Esophagus (tissue), 2 donors: ENCODE results near the gene GAS6. TPM values are rescaled to one million over a fixed set of nuclear protein-coding genes. Genes with fewer than 3 reads are reported as not detected.
"Not testable (repeated sequence)": the region's sequence is repeated elsewhere in the genome, so short reads cannot be mapped to it uniquely, and the experiment has no call there.

Source experiments
- H3K27ac ChIP-seq, 2 donors: one replicate each; pipeline ENCODE4 v1.5.1; 2013; ENCODE audit warnings: low read depth in 2 of 2, mild to moderate bottlenecking in 2 of 2, inconsistent platforms in 1 of 2, low read length in 1 of 2, moderate library complexity in 1 of 2
- H3K27me3 ChIP-seq, 2 donors: one replicate each; pipeline ENCODE4 v1.6.1; 2013; ENCODE audit warnings: low read length in 2 of 2, control low read depth in 1 of 2, mild to moderate bottlenecking in 1 of 2; ENCODE audit not compliant: insufficient read depth in 2 of 2, control insufficient read depth in 1 of 2
- H3K36me3 ChIP-seq, 2 donors: one replicate each; pipeline ENCODE4 v1.6.1; 2013; ENCODE audit warnings: low read length in 1 of 2; ENCODE audit not compliant: control insufficient read depth in 2 of 2, insufficient read depth in 2 of 2
- H3K4me1 ChIP-seq, 2 donors: one replicate each; pipeline ENCODE4 v1.6.1; 2013; ENCODE audit warnings: low read length in 1 of 2; ENCODE audit not compliant: control insufficient read depth in 2 of 2, insufficient read depth in 2 of 2
- H3K4me3 ChIP-seq, 2 donors: one replicate each; pipeline ENCODE4 v1.5.1; 2013; ENCODE audit warnings: low read length in 2 of 2, mild to moderate bottlenecking in 2 of 2, low read depth in 1 of 2, moderate library complexity in 1 of 2
- H3K9me3 ChIP-seq, 2 donors: one replicate each; pipeline ENCODE4 v1.6.1; 2013; ENCODE audit warnings: mild to moderate bottlenecking in 2 of 2, low read depth in 1 of 2, low read length in 1 of 2, moderate library complexity in 1 of 2; ENCODE audit not compliant: control insufficient read depth in 2 of 2, insufficient read depth in 1 of 2
- WGBS, 2 donors: extraction: QIAGEN DNeasy Blood & Tissue Kit; methylation state at CpG; one replicate each; pipeline ENCODE4 v1.1.7; 2013; 5-methylcytosine and 5-hydroxymethylcytosine counted together
- polyA plus RNA-seq, 2 donors: library from polyadenylated mRNA; stranded (reverse); fragments of 200-250 nt; gene quantifications; one replicate each; pipeline ENCODE4 v1.2.3, GENCODE V29; 2013
- donor health status: healthy with polysubstance abuse.
- donor health status: Bipolar disorder and iron deficiency.

Gene GAS6
- polyA plus RNA-seq, 2 donors, result 47.3 to 56.5 TPM

DNA sequence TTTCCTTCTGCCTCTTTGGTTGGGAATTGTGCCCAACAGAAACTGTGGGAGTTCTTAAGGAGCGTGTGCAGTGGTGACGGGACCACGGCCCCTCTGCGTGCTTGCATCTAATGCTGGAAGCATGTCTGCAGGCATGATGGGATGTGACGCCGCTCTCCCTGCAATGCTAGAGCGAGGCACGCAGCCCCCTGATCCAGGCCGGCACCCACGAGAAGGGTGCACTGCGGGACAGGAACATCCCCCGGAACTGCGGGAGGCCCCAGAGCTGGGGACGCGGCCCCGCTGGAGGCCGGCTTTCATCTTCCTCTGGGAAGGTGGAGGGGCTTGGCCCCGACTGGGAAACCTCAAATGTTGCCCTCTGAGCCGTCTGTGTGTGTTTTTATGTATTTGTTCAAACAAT lies 72.1 kb downstream of the GAS6 start:
- H3K4me1 ChIP-seq, result no peaks in the 10 kb centered on the region
- H3K4me3 ChIP-seq, result no peak overlapping the region
- 81 to 85% methylated on average over 19 of the region's 19 CpGs for WGBS, 2 donors
- H3K27me3 ChIP-seq, result no peaks in the 10 kb centered on the region
- H3K36me3 ChIP-seq, result peaks cover 0 to 4% of the 10 kb centered on the region in 2 donors
- H3K9me3 ChIP-seq, result no peaks in the 10 kb centered on the region
- no peak overlapping the region for H3K27ac ChIP-seq

GRCh38 chr13:113791226-113791625 lies 72.7 kb downstream of the GAS6 start:
- Histone ChIP-seq H3K9me3 (no peaks in the 10 kb centered on the region), H3K4me1 (no peaks in the 10 kb centered on the region), H3K36me3 (peaks cover 0 to 5% of the 10 kb centered on the region in 2 donors), H3K27ac (no peak overlapping the region), H3K27me3 (no peaks in the 10 kb centered on the region), H3K4me3 (no peak overlapping the region)
- WGBS, 2 donors, result 79 to 84% methylated on average over 17 of the region's 17 CpGs

DNA sequence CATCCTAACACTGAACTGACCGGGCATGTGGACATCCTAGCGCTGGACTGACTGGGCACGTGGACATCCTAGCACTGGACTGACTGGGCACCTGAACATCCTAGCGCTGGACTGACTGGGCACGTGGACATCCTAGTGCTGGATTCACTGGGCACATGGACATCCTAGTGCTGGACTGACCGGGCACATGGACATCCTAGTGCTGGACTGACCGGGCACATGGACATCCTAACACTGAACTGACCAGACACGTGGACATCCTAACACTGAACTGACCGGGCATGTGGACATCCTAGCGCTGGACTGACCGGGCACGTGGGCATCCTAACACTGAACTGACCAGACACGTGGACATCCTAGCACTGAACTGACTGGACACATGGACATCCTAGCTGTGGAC lies 73.9 kb downstream of the GAS6 start:
- not testable (repeated sequence) for H3K9me3 ChIP-seq, H3K4me1 ChIP-seq, H3K36me3 ChIP-seq, H3K27me3 ChIP-seq, H3K27ac ChIP-seq, H3K4me3 ChIP-seq
- 83 to 92% methylated on average over 10 to 13 of the region's 13 CpGs for WGBS, 2 donors

DNA sequence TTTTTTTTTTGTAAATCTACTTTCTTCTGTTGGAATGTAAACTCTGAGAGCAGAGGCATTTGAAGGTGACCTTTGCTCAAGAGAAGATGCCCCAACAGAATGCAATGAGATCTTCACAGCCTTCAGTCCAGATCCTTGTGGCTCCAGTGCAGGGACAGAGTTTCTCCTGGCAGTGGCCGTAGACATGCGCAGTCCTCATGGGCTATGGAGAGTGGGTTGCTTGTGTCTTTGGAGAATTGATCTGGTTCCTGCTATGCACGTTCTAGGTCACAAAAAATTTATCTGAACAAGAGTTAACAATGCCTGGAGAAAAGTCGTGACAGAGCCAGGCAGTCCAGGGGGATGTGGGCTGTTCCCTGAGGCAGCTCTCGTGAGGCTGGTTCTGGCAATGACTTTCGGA lies 74.7 kb downstream of the GAS6 start:
- H3K9me3 ChIP-seq, result no peaks in the 10 kb centered on the region
- WGBS, 2 donors, result 72 to 75% methylated on average over 6 of the region's 6 CpGs
- H3K27me3 ChIP-seq, result no peaks in the 10 kb centered on the region
- H3K4me1 ChIP-seq, result no peaks in the 10 kb centered on the region
- H3K4me3 ChIP-seq, result no peak overlapping the region
- H3K36me3 ChIP-seq, result peaks cover 0 to 8% of the 10 kb centered on the region in 2 donors
- no peak overlapping the region for H3K27ac ChIP-seq

- Histone ChIP-seq H3K36me3 (peaks cover 0 to 5% of the 10 kb centered on the region in 2 donors), H3K27me3 (no peaks in the 10 kb centered on the region), H3K9me3 (no peaks in the 10 kb centered on the region), H3K27ac (no peak overlapping the region), H3K4me3 (no peak overlapping the region), H3K4me1 (no peaks in the 10 kb centered on the region)
- WGBS, 2 donors, result 85 to 88% methylated on average over 30 to 31 of the region's 31 CpGs
These were observed 75.3 kb downstream of the GAS6 start for GRCh38 chr13:113788413-113789135.

DNA sequence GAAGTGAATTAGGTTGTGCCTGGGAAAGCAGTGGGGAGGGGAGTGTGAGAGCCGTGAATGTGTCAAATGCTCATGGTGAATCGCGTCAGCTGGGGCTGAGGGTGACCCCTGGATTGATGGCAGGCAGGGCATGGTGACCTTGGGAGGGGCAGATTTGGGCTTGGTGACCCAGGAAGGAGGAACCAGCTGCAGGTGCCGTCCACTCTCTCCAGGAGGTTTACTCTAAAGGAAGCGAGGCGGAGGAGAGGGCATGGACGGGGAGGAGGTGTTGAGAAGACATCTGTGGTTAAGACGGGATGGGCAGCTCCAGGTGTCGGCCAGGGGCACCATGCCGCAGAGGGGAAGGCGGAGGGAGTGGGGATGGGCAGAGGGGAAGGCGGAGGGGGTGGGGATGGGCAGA lies 76.2 kb downstream of the GAS6 start:
- no peaks in the 10 kb centered on the region for H3K27me3 ChIP-seq
- no peak overlapping the region for H3K4me3 ChIP-seq
- H3K36me3 ChIP-seq, result peaks cover 0 to 5% of the 10 kb centered on the region in 2 donors
- no peak overlapping the region for H3K27ac ChIP-seq
- 67 to 81% methylated on average over 11 to 12 of the region's 12 CpGs for WGBS, 2 donors
- H3K9me3 ChIP-seq, result no peaks in the 10 kb centered on the region
- peaks cover 0 to 2% of the 10 kb centered on the region in 2 donors for H3K4me1 ChIP-seq

- H3K36me3 ChIP-seq, result peaks cover 0 to 5% of the 10 kb centered on the region in 2 donors
- no peak overlapping the region for H3K4me3 ChIP-seq
- WGBS, 2 donors, result 75 to 84% methylated on average over 17 of the region's 17 CpGs
- no peak overlapping the region for H3K27ac ChIP-seq
- no peaks in the 10 kb centered on the region for H3K27me3 ChIP-seq
- H3K9me3 ChIP-seq, result no peaks in the 10 kb centered on the region
- peaks cover 0 to 2% of the 10 kb centered on the region in 2 donors for H3K4me1 ChIP-seq
These were observed 77.5 kb downstream of the GAS6 start for GRCh38 chr13:113786262-113786841.

GRCh38 chr13:113785051-113786010 lies 78.5 kb downstream of the GAS6 start:
- Histone ChIP-seq H3K9me3 (no peaks in the 10 kb centered on the region), H3K4me3 (no peak overlapping the region), H3K36me3 (peaks cover 0 to 5% of the 10 kb centered on the region in 2 donors), H3K27me3 (no peaks in the 10 kb centered on the region), H3K4me1 (peaks cover 0 to 2% of the 10 kb centered on the region in 2 donors), H3K27ac (no peak overlapping the region)
- WGBS, 2 donors, result 77 to 79% methylated on average over 19 of the region's 19 CpGs

DNA sequence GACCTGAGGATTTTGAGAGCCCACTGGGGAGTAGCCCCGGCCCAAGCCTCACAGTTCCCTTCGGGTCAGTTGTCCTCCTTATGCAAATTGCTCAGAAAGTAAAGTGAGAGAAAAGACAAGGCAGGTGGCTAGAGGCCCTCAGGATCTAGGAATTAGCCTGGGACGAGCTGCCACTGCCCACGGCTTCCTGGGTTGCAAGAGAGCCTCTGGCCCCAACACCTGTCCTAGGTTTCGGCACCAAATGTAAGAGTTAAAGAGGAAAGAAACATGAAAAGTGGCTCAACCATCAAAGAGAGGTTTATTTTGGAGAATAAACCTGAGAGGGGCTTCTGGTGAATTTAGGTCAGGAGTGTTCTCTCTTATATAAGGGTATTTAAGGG lies 79.2 kb downstream of the GAS6 start:
- Histone ChIP-seq H3K9me3 (no peaks in the 10 kb centered on the region), H3K36me3 (peaks cover 0 to 5% of the 10 kb centered on the region in 2 donors), H3K4me3 (no peak overlapping the region), H3K27ac (no peak overlapping the region), H3K4me1 (peaks cover 0 to 2% of the 10 kb centered on the region in 2 donors), H3K27me3 (no peaks in the 10 kb centered on the region)
- WGBS, 2 donors, result 85 to 90% methylated on average over 4 to 5 of the region's 5 CpGs
